GM19467 (cell line): ENCODE measurements around the gene TUBA3D.
"Not testable (repeated sequence)": the region's sequence is repeated elsewhere in the genome, so short reads cannot be mapped to it uniquely, and the experiment has no call there.

Experiments
- ATAC-seq: cut with Tn5 transposase; IDR thresholded peaks from one replicate; pipeline ENCODE4 v1.9.1; 2021; ENCODE audit warnings: mild to moderate bottlenecking, moderate library complexity; ENCODE audit not compliant: unreplicated experiment

Gene TUBA3D

DNA sequence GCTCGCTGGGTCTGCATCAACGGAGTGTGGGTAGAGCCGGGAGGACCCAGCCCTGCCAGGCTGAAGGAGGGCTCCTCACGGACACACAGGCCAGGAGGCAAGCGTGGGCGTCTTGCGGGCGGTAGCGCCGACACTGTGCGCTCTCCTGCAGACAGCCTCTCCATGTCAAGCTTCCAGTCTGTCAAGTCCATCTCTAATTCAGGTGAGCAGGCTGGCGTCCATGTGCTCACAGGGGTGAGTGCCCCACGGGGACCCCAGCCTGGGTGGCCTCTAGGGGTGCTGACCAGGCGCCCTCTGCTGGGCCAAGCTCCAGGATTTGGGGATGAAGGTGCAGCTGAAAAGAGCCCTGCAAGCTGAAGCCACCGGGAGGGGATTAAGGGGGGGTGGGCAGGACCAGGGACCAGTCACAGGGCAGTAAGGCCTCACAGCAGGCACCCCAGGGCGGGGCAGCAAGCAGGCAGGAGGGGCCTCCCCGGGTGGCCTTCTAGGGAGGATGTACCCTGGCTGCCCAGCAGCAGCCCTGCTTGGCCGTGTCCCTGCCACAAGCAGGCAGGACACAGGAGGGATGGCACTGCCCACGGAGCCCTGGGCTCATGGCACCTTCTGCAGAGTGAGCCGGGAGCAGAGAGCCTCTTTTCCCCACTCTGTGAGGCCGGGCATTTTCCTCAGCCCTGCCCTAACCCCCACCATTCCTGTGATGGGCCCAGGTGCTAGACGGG is 54.9 kb downstream of the TUBA3D start:
- ATAC-seq: not testable (repeated sequence)

GRCh38 chr2:131531547-131532185 is 55.7 kb downstream of the TUBA3D start:
- ATAC-seq: not testable (repeated sequence)
